ENCODE data around the gene NDUFA13.

DNA sequence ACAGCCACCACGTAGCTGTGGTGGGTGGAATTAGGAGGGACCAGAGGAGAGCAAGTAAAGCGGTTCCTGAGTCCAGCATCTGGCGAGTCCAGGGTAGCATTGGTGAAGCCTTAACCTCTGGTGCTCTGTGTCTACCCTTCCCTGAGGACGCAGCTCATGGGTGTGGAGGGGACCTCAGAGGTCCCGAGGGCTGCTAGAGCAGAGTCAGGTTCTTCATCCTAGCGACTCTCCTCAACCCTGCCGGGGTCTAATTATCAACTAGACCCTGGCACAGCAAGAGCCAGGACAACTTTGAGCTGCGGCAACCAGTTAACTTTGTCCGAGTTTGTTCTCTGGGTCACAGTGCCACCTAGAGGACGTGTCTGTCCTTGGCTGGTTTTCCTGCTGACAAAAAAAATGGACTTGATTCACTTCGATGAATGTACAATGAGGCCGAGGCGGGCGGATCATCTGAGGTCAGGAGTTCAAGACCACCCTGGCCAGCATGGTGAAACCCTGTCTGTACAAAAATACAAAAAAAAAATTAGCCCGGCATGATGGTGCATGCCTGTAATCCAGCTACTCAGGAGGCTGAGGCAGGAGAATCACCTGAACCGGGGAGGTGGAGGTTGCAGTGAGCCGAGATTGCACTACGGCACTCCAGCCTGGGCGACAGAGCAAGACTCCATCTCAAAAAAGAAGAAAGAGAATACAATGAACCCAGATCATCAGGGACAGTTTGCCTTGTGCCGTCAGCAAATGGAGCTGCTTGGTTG lies 25.6 kb upstream of the NDUFA13 start:
- TF ChIP-seq, protein P1, sequence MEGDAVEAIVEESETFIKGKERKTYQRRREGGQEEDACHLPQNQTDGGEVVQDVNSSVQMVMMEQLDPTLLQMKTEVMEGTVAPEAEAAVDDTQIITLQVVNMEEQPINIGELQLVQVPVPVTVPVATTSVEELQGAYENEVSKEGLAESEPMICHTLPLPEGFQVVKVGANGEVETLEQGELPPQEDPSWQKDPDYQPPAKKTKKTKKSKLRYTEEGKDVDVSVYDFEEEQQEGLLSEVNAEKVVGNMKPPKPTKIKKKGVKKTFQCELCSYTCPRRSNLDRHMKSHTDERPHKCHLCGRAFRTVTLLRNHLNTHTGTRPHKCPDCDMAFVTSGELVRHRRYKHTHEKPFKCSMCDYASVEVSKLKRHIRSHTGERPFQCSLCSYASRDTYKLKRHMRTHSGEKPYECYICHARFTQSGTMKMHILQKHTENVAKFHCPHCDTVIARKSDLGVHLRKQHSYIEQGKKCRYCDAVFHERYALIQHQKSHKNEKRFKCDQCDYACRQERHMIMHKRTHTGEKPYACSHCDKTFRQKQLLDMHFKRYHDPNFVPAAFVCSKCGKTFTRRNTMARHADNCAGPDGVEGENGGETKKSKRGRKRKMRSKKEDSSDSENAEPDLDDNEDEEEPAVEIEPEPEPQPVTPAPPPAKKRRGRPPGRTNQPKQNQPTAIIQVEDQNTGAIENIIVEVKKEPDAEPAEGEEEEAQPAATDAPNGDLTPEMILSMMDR (conservative IDR thresholded peaks at IDR 0.05) = peak; percentile 95
- TF ChIP-seq EZH2 (IDR thresholded peaks at IDR 0.05; ENCODE audit: low read depth) = no peak
